Measurements from ENCODE around the gene SLC33A1. TPM values are rescaled to one million over a fixed set of nuclear protein-coding genes. Genes with fewer than 3 reads are reported as not detected.

Gene SLC33A1
- total and polyA plus RNA-seq, 2 of the 8 experiments (the other 6 are each of a cell fraction or from before 2014, with no cell fraction given), result 15.6 to 24.2 TPM

DNA sequence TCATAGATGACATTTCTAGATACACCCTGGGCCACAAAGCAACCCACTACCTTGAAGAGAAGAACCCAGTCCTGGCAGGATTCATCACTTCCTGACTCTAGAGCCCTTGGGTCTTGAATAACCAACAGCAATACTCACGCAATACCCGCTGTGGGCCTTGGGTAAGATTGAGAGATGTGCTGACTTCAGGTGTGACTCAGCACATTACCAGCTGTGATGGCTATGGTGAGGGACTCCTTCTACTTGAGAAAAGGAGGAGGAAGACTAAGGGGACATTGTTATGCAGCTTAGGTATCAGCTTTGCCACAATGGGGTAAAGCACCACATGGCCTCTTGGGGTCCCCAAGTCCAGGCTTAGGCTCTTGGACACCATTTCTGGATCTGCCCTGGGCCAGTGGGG, 63.0 kb downstream of the SLC33A1 start (continued):
- TF ChIP-seq CBX8 (IDR thresholded peaks at IDR 0.05; ENCODE audit: borderline replicate concordance, low read depth, low read length) (no peak), GTF2F1 (IDR thresholded peaks at IDR 0.05; ENCODE audit: borderline replicate concordance, low read depth, low read length) (no peak), MAFK (IDR thresholded peaks at IDR 0.05; ENCODE audit: low read depth, low read length) (peak; percentile 90)
